Skeletal muscle cell (primary cell): Measurements from ENCODE around the gene PHLDA3.
A peak's percentile ranks its signal among the peaks of the same experiment; 100 is the strongest.

Source experiments
- DNase-seq: peaks from one replicate; pipeline ENCODE4 v3.0.0-alpha.2; 2010; ENCODE audit warnings: low read depth
- H3K4me3 ChIP-seq: 2 replicates; pipeline ENCODE4 v1.5.1; 2011; ENCODE audit warnings: low read depth, mild to moderate bottlenecking, control low read depth, low read length, moderate library complexity

Gene PHLDA3

DNA sequence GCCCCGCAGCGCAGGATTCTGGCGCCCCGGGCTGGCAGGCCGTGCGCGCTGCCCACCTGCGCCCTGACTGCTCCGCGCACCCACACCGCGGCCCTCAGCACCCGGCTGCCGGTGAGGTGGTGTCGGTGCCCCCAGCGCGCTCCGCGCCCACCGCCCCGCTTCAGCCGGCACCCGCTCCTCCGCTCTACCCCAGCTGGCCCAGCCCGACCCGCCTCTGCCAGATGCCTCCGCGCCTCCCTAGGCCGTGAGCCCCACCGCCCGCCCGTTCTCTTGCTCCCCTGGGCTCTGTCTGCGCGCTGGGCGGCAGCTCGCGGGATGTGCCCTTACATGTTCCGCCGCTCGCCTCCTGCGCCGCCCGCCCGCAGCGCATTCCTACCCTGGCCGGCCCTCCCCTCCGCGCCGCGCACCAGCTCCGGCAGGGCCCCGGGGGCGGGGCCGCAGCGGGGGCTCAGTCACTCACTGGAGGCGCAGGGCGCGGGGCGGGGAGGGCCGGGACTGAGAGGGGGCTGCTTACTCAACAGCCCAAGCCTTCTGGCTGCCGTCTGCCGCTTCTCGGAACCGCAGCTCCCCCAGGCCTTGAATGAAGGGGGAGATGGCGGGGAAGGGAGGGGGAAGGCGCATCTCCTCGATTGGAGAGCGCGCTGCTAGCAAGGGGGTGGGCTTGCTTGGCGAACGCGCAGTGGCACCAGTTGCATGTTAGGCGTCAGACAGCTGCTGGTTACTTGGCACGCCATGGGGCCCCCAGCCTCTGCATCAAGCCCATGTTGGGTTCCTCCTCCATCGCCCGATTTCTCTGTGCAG is at the start of gene PHLDA3:
Gene PHLDA3, minus strand, starts transcription at position 345 of the 801 bp plus-strand sequence. CDS start 402 bp downstream, outside the sequence.
- DNase-seq: peak; percentile 93
- peak within 1 kb of the TSS; percentile 91 for H3K4me3 ChIP-seq

DNA sequence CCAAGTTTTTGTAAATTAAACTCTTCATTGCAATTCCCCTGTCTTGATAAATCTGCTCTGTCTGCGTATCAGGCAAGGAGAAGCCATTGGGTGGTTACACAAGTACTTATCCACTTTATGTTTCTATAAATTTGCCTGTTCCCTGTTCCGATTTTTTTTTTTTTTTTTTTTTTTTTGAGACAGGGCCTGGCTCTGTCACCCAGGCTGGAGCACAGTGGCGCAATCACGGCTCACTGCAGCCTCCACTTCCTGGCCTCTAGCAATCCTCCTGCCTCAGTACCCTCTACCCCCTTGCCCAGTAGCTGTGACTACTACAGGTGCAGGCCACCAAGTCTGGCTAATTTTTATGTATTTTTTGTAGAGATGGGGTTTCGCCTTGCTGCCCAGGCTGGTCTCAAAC is 49.1 kb upstream of the PHLDA3 start:
- DNase-seq: no peak
- no peak overlapping the region for H3K4me3 ChIP-seq

DNA sequence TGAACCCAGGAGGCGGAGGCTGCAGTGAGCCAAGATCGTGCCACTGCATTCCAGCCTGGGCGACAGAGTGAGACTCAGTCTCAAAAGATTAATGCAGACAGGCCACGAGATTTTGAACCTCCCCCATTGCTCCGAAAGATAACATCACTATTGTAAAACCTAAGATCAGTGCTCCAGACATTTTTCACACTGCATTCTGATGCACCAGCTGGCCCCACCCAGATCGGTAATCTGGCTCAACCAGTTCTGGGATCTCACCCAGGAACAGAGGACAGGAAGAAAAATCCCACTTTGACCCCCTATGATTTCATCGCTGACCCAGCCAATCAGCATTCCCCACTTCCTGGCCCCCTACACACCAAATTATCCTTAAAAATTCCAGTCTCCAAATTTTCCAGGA is 48.6 kb upstream of the PHLDA3 start:
- DNase-seq: no peak
- no peak overlapping the region for H3K4me3 ChIP-seq

- H3K4me3 ChIP-seq: no peak overlapping the region
- DNase-seq: no peak
These were observed 47.6 kb upstream of the PHLDA3 start for GRCh38 chr1:201516511-201517127.

DNA sequence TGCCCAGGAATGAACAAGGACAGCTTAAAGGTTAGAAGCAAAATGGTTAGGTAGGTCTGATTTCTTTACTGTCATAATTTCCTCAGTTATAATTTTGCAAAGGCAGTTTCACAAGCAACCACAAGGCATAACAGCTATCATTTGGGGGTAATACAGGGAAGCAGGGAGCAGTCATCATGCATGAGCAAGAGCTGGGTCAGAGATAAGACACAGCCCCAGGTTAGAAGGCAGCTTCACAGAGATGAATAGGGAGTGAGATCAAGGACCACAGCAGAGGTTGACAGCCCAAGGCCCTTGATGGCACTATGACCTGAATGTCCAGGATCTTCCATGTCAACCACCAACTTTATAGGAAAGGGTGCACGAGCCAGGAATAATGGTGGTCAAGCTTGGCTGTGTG is 46.9 kb upstream of the PHLDA3 start:
- DNase-seq: no peak
- no peak overlapping the region for H3K4me3 ChIP-seq

- no peak for DNase-seq
- no peak overlapping the region for H3K4me3 ChIP-seq
These were observed 46.2 kb upstream of the PHLDA3 start for GRCh38 chr1:201515062-201515750.

- no peak for DNase-seq
- no peak overlapping the region for H3K4me3 ChIP-seq
These were observed 45.5 kb upstream of the PHLDA3 start for GRCh38 chr1:201514466-201514865.

DNA sequence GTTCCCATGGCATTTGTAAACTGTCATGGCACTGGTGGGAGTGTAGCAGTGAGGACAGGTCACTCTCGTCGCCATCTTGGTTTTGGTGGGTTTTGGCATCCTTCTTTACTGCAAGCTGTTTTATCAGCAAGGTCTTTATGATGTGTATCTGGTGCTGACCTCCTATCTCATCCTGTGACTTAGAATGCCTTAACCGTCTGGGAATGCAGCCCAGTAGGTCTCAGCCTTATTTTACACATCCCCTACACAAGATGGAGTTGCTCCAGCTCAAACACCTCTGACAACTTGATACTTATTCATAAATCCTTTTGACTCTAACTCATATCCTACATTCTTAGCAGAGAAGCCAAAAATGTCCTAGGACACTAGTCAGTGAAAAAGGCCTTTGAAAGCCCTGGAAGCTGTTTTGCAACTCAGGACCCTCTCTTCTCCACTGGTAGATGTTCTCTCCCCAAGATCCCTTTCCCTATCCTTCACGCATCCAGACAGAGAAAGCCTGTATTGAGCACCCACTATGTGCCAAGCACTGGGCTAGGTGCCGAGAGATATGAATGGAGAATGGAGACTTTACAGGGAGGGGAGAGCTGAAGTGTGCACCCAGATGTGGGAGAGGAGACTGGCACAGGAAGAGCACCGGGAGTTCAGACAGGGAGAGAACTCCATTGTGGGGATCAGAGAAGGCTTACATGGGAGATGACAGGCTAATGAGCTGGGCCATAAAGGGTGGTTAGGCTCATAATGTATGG is 44.7 kb upstream of the PHLDA3 start:
- DNase-seq: no peak
- H3K4me3 ChIP-seq: no peak overlapping the region

DNA sequence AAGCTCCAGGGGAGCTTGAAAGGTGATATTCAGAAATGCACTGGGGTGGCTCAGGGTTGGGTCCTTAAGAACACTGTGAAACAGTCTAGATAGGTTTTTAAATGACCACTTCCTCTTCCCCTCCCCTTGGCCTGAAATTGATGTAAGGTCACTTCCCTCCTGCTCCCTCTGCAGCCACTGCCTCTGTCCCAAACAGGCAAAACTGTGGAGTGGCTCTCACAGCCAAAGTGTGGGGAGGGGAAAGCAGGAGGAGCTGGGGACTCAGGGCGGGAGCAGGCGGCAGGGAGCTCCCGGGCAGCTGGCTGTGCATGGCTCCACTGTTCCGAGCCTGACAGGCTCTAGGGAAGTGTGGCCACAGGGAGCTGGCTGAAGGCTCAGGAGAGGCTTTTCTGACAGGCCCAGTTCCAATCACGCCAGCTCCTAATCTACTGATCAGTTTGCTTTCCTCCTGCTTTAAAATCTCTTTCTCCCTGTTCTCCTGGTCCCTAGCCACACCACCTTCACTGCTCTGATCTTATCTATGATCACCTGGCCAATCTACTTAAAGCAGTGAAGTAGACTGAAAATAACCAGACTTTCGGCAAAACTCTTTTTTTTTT is 43.1 kb upstream of the PHLDA3 start:
- no peak for DNase-seq
- no peak overlapping the region for H3K4me3 ChIP-seq

DNA sequence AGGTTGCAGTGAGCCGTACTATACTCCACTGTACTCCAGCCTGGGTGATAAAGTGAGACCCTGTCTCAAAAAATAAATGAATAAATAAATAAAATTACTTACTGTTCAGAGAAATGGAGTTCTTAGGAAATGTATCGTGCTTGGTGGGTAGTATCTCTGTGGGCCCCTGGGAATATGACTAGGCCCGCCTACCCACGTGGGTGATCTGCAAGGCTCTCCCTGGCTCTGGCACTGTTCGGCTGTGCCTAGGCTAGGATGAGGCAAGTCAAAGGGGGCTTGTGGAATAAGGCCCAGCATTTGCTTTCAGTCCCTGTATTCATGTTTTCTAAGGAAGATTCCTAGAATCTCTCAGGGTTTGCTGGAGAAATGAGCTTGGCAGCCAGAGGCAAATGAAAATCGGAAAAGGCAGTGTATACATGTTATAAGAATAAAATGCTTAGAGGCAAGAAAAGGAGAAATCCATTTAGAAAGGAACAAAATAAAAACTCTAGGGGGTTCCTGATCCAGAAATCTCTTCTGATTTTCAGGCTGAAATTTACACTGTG is 42.5 kb upstream of the PHLDA3 start:
- H3K4me3 ChIP-seq: no peak overlapping the region
- DNase-seq: no peak

DNA sequence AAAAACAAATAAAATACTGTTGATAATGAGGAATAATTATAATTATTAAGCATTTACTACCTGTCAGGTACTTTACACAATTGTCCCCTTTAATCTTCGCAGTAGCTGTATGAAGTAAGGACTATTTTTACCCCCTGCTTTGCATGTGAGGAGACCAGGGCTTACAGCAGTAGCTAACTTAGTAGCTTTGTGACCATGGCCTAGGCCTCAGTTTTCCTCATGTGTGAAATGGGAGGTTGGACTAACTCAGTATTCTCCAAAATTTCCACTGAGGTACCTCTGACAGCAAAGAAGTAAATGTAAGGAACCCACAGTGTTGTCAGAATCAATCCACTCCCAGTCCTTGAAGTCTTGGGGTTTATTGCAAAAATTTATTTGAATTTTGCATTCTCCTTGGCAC is 41.7 kb upstream of the PHLDA3 start:
- no peak overlapping the region for H3K4me3 ChIP-seq
- no peak for DNase-seq

GRCh38 chr1:201509601-201510374 is 40.8 kb upstream of the PHLDA3 start:
- DNase-seq: no peak
- H3K4me3 ChIP-seq: no peak overlapping the region

- DNase-seq: no peak
- no peak overlapping the region for H3K4me3 ChIP-seq
These were observed 39.8 kb upstream of the PHLDA3 start for GRCh38 chr1:201508809-201509208.

DNA sequence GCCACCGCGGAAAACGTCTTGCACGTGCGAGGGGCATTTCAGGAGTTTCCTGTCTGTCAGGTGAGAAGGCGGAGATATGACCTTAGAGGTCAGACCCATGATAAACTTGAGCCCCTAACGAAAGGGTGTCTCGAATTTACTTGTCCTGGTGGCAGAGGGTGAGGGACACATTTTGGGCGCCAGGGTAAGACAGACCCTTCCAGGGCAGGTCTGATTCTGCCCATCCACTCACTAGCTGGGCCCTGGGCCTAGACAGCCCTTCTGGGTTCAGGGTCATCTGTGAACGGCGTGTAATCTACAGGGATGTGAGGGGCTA is 38.3 kb upstream of the PHLDA3 start:
- DNase-seq: no peak
- H3K4me3 ChIP-seq: peak overlapping the region; percentile 64

DNA sequence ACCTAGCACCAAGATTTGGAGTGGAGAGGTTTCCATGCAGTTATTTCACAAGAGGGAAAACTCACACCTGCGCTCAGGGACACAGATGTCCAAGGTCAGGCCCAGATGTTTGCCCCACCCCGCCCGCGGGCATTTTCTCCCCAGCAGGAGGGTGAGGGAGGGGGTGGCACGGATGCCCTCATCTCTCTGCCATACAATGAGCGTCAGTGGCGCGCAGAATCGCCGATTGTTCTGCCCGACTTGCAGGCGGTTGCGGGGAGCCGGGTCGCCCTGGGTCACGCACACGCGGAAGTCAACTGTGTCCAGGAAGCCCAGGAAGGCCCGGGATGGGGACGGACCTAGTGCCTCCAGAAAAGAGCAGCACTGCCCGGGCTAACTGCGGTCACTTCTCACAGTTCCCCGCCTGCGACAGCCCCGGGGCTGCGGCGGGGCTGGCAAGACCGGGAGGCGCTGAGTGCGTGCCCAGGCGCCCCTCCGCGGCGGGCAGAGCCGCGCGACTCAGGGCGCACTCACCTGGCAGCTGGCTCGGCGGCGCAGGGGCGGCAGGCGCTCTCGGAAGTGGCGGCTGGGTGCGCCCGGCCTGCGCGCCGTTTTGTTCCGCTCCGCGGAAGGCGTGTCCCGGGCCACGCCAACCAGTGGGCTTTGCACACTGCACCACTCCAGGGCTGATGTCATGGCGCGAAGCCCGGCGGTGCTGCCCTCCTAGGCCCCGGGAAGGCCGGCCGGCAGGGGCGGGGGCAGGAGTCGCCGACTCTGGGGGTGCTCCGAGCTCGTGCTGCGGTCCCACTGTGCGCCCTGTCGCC is 37.8 kb upstream of the PHLDA3 start, which contains the start of gene CSRP1:
Gene CSRP1, minus strand, starts transcription at position 567 of the 803 bp plus-strand sequence. CDS start 10,820 bp downstream, outside the sequence.
- peak within 1 kb of the TSS; percentile 64 for H3K4me3 ChIP-seq
- peak; percentile 59 for DNase-seq

GRCh38 chr1:201506092-201506491 is 37.1 kb upstream of the PHLDA3 start:
- no peak for DNase-seq
- peak overlapping the region; percentile 64 for H3K4me3 ChIP-seq

- no peak for DNase-seq
These were observed 36.5 kb upstream of the PHLDA3 start for GRCh38 chr1:201505503-201505890.

More at GRCh38 chr1:201505503-201505890, 36.5 kb upstream of the PHLDA3 start:
- peak overlapping the region; percentile 64 for H3K4me3 ChIP-seq
